Measurements from ENCODE around the gene SNX27.
A peak's percentile ranks its signal among the peaks of the same experiment; 100 is the strongest.

The SNX27 gene

DNA sequence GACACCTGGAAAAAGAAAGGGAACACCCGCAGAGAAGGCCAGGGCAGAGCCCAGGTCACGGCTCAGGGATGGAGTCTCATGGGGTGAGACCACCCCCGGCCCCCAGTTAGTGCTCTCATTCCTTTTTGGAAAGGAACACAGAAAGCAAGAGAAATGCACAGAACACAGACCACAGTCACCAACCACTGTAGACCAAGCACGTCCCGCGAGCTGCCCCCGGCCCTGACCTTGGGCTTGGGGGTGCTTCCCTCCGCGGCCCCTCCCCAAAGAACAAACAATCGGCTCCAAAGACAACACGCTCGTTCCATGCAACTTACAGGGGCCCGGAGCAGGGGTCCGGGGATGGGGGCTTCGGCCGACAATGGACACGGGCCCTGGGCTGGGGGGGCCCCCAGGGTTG, 92.0 kb downstream of the SNX27 start:
- no peak for DNase-seq (ENCODE audit: low read depth in 2 of 3, low spot score in 1 of 3)

DNA sequence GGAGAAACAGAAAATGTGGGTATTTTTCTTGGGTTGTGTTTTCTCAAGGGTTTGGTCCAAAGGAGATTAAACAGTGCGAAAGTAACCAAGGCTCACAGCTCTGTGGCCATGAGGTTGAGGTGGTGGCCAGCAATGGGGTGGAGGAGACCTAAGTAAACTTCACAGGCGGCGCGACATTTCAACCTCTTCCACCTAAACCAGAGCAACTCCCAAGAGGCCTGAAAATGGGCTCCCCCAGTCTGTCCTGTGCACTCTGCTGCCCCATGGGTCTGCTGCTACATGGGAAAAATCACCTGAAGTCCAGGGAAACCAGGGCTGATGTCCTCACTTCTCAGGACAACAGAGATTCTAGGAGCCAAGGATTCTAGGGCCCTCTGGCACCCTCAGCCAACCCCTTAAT, 92.4 kb downstream of the SNX27 start:
- no peak for DNase-seq (ENCODE audit: low read depth in 2 of 3, low spot score in 1 of 3)

DNA sequence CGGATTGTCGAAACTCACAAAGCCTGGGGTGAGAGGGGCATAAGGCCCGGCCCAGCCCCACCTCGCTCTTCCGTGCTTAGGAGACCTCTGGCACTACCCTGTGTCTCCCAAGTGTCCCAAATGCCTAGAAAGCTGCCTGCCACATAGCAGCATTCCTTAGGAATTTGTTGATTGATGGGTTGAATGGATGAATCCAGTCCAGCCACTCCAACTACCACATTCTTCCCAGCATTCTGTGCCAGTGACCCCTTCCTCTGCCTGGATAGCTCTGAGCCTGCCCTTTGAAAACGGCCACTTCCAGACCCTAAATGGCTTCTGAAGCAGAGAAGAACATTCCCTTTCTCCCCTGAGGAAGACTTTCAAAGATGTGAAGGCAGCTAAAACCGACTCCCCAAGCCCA, 93.3 kb downstream of the SNX27 start:
- no peak for DNase-seq (ENCODE audit: low read depth in 2 of 3, low spot score in 1 of 3)

DNA sequence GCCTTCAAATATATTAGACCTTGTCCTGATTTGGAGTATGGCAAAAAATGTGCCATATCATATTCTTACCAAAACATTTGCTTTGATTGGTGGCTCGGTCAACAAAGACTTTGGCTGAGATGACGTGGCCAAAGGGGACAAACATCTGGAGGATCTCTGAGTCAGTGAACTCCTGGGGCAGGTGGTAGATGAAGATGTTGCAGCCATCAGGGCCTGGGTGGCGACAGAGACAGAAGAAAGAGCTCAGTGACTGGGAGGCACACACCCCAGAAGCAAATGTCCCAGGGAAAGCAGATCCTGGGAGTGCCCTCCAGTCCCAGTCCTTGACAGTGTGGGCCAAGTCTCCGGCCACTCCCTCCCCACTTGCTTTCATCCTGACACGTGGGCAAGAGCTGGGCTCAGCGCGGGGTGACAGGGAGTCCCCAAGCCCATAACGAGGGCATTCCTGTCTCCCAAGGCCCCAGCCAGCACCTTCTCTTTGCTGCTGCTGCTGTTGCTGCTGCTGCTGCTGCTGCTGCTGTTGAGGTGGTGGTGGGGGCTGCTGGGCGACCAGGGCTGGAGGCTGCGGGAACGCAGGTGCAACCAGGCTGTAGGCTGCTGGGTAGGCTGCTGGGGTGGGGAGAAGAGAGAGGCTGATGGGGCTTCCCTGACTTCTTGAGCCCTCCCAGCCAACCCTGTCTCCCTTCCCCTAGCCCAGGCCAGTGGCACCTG, 94.1 kb downstream of the SNX27 start:
- DNase-seq (ENCODE audit: low read depth in 2 of 3, low spot score in 1 of 3): no peak

DNA sequence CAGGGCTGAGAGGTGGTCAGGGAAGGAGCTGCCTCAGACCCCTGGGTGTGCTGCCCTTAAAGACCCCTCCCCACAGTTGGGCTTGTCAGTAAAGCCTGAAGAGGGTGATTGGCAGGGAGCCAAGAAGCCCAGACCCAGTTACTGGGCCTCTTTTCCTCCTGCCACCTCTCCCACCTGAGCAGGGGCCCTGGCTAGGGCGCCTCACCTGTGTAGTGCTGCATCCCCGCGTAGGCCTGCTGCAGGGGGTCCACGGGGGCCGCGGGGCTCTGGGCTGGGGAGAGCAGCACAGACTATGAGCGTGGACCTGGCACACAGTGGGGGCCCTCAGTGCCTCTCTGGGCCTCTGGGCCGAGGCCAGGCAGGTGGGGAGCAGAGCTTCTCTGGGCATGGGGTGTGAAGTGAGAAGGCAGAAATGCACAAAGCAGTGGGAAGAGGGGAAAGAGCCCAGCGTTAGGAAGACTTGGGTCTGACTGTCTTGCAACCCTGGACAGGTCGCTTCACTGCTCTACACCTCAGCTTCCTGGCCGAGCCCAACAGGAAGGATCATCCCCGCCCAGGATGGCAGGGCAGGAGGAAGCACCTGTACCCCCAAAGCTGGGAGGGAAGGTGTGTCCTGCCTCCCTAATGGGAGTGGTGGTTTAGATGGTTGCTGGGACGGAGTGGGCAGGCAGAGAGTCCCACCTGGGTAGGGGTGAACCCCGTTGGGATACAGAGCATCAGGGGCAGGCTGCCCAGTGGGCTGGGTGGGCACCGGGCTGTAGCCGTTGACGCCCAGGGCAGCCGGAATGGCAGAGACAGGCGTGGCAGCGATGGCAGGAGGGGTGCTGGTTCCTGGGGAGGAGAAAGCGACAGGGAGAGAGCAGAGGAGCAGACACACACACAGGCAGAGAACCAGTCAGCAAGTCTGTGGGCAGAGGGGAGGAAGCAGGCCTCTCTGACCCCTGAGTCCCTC, 94.9 kb downstream of the SNX27 start:
- no peak for DNase-seq (ENCODE audit: low read depth in 2 of 3, low spot score in 1 of 3)

DNA sequence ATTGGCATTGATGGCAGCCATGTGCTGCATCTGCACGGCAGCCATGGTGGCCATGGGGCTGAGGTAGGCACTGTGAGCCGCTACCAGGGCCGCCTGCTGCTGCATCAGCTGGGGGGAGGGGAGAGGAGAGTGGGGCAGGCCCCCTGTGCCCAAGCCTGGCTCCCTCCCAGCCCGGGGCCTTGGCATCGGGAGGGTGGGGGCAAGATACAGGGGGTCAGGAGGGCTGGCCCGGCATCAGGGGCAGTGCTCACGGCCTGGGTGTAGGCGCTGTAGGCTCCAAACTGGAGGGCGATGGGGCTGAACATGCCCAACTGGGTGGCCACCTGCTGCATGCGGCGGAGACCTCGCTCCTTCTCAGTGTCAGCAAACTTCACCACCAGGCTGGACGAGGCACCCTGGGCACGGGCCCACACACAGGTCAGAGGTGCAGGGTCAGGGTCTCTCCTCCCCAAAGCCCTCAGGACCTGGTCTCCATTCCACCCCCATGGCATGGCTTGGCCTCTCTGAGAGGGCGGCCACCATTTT, 95.8 kb downstream of the SNX27 start:
- DNase-seq (ENCODE audit: low read depth in 2 of 3, low spot score in 1 of 3): no peak

DNA sequence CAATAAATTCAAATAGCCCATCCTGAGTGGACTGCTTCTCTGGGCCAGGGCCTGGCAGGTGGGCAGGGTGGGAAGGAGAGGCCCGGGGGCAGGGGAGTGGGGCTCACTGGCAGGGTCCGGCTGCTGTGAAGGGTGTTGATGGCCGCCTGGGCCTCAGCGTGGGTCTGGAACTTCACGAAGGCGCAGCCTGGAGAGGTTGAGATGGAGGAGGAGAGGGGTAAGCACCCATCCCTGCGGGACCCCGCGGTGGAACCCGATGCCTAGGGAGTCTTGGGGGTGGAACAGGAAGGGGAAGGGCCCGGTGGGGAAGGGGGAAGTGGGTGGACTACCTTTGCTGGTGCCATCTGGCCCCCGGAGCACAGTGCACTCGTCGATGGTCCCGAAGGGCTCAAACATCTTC, 97.0 kb downstream of the SNX27 start:
- no peak for DNase-seq (ENCODE audit: low read depth in 2 of 3, low spot score in 1 of 3)

DNA sequence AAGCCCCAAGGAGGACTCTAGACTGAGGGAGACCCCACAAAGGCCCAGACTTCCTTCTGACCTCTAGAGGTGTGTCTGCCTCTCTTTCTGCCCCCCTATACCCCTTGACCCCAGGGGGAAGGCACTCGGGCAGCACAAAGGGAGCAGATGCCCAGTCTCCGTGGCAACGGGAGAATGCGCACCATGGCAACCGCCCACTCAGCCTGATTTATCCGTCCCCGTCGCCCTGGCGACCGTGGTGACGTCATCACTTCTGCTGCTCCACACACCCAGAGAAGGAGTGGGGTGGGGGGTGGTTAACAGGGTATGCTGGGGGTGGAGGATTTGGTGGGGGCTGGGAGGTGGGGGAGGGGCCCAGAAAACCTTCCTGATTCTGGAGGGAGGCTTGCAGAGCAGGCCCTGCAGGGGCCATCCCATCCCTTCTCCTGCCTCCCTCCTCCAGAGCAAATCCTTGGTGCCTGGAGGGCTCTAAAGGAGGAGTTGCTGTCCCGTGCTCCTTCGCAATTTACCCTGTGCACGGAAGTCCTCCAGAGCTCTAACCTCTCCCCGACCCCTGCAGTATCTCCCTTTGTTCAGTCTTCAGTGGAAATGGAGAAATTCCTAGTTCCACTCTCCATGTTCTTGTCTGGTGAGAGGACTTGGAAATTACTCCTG, 98.5 kb downstream of the SNX27 start:
- peak; percentile 13 to 33 (median 18) for DNase-seq (ENCODE audit: low read depth in 2 of 3, low spot score in 1 of 3)

DNA sequence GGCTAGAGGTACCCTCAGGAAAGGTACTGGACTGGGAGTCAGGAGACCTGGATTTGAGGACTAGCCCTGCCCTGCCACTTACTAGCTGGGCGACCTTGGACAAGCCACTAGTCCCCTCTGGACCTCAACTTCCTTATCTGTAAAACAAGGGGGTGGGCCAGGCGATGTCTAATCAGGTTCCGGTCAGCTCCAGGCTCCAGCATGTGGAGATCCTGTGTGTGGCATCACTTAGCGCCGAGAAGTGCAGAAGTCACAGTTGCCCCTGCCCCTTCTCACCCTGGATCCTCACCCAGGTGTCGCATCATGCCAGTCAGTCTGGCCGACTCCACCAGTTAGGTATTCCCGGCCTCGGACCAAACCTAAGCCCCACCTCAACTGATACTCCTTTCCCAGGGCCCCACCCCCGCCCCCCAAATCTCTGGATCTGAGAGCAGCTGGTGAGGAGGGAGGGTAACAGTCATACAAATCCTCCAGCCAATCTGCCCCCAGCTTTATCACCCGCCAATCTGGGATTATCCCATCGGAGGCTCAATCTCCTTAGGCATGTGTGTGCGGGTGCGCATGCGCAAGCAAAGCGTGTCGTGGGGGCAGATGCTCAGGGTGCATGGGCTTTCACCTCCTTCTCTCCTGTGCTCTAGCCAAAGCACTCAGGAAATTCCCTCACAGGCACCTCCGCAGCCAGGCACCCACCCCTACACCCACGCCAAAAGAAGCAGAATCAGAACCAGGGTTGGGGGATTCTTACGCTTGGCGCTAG, 99.4 kb downstream of the SNX27 start:
- DNase-seq (ENCODE audit: low read depth in 2 of 3, low spot score in 1 of 3): no peak

DNA sequence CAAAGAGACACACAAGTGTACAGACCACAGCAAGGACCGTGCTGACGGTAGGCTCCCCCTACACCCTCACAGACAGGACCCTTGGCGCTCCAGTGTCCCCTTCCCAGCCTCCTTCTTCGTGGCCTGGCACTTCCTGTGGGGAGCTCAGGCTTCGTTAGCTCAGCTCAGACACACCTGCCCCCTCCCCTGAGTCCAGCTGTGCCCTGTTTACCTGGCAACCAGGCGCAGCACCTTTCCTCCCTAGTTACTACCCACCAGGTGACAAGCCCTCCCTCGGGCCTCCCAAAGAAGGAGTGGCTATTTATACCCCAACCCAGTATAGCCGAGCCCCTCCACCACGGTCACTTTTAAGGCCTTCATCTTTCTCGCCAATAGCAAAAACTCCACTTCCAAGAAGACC, 100.1 kb downstream of the SNX27 start:
- no peak for DNase-seq (ENCODE audit: low read depth in 2 of 3, low spot score in 1 of 3)

DNA sequence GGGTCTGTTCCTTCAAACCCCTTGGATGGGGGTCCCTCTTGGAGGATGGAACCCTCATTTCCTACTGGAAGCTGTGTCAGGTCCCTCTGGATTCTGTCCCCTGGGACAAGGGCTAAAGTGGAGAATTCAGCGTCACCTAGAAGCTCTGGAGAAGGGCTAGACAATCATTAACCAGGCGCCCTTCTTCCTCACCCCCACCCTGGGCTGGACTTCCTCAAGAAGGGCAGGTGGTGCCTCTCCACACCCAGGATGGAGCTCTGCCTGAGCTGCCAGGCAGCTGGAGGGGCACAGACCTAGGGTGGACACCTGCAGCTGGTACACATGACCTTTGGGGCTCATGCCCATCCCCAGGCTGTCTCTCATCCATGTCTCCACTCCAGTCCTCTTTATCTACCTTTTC, 101.2 kb downstream of the SNX27 start:
- DNase-seq (ENCODE audit: low read depth in 2 of 3, low spot score in 1 of 3): no peak

DNA sequence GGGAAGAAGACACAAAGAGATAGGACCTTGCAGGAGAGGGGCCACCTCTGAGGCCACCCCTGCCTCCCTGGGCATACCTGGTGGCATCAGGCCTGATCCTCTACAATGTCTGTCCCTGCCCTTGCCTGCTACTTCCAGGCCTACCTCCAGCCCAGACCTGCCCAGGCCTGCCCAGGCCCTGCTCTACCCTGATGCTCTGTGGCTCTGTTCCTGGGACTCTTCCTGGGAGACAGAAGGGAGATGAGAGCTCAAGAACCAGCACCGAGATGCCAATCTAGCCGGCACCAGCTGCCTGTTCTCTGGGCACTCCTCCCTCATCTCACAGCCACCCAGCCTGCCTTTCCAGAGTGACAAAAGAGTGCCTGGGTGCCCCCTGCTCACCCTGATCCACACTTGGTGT, 102.0 kb downstream of the SNX27 start:
- no peak for DNase-seq (ENCODE audit: low read depth in 2 of 3, low spot score in 1 of 3)

DNA sequence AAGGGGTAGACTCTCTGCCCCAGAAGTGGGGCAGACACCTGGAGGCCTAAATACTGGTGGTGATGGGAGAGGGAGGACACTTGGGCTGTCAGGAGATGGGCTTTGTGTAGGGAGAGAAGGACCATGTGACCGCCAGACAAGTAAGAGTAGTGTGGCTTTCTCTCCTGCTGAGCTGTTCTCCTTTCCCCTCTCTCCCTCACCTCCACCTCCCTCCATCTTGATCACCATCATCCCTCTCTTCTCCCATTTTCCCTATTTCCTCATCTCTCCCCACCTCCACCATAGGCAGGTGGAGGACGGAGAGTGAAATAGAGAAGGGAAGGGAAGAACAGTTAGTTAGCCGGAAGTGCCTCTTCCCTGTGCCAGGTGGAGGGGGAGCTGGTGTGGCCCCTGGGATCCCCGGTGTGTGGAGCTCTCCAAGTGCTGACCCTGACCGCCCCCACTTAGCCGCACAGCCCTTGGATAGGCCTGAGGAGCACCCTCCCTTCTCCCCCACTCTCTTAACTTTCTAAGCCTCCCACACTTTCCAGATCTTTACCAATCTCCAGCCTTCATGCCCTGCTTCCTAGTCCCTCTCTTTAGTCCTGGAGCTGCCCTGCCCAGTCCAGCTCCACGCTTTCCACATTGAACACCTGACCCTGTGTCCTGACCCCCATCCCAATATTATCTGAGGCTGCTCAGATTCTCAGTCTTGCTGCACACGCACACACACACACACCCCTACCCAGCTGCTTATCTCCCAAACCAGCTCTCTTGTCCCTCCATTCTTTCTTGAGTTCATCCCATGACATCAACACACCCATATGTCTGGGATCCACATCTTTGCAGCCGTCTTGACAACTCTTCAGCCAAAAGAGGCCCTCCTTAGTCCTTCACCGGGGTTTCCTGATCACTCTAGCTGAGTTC, 103.2 kb downstream of the SNX27 start:
- no peak for DNase-seq (ENCODE audit: low read depth in 2 of 3, low spot score in 1 of 3)

DNA sequence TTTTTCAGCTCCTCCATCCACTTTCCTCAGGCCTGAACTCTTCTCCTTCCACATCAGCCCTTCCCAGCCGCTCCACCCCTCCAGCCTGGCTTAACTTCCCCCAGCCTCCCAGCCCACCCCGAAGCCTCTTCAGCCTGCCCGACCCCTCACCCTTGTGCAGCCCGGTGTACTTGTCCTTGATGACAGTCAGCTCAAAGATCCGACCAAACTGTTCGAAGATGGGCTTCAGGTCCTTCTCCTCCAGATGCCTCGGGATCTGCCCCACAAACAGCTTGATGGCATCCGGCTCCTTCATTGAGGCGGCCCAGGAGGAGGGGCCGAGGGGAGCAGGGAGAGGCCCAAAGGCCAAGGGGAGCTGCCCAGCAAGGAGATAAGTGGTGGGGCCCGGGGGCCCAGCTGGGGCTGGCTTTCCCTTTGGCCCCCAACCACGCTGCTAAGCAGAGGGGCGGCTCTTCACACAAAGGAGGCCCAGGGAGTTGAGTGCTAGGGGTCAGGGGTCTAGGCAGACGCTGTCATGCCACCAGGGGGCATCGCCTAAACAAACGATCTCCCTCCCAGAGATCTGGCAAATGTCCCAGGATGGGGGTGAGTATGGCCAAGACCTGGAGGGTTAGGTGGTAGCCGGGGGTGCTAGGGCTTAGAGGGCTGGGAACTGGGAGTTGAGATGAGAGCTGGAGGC, 104.0 kb downstream of the SNX27 start:
- DNase-seq (ENCODE audit: low read depth in 2 of 3, low spot score in 1 of 3): no peak

DNA sequence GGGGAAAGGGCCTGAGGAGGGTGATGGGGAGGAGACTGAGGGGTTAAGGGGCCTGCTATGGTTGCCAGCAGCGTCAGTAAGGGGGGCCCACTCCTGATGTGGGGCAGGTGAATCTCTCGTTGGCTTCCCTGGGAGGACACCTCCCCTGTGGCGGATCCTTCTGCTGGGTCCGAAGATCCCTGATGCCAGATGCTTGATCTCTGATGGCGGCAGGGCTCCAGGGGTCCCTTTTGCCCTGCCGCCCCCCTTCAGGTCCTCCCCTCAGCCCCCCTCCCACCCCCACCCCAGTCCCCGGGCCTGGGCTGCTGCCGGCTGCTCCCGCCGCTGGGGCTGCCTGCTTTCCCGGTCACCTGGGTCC, 104.5 kb downstream of the SNX27 start:
- DNase-seq (ENCODE audit: low read depth in 2 of 3, low spot score in 1 of 3): no peak

DNA sequence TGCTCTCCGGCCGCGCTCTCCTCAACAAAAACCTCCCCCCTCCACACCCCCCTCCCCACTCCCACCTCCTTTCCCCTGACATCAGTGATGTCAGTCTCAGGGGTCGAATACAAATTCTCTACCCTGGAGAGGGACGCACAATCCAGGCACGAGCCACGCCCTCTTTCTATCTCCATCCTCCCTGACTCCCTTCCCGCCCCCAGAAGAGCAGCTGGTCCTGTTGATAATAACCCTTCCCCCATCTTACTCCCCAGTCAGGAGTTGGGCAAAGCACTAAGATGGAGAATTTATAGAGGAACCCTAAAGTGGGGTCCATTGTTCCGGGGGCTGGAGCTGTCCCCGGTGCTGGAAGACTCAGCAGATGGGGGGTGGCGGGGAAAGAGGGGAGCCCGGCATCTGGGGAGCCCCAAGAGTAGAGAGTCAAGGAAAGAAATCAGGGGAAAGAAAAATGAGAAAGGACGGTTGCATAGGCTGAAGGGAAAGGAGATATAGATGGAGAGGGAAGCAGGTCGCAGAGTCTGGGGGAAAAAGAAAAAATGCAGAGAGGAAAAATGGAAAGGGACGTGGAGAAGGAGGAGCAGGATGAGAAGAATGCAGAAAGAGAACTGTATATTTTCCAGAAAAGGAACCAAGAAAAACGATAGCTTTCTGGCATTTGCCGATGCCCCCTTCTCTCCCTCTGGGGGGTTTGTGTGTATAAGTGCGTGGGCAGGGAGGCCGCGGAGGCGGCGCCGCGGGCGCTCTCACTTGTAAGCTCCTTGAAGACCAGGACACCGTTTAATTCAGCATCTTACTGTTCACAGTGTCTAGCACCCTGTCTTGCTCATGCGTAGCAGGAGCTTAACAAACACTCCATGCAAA, 105.2 kb downstream of the SNX27 start, which contains the start of gene CELF3:
TSS of gene CELF3 (minus strand) at position 33 of the 861 bp plus-strand sequence. CDS start 783 bp downstream, outside the sequence.
- no peak for DNase-seq (ENCODE audit: low read depth in 2 of 3, low spot score in 1 of 3)

DNA sequence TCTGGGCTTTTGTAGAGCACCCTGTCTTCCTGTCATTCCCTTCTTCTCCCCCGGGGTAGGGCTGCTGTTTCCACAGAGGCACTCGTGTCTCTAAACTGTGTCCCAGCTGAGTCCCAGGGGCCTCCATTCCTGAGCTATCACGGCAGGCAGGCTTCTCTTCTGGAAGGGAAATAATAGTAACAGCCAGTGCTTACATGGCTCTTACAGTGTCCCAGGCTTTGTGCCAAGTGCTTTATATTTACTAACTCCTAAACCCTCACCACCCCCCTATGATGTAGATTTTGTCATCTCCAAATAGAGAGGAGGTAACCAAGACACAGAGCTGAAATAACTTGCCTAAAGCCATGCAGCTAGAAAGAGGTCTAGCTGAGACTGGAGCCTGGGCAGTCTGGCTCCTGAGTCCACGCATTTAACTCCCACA, 106.2 kb downstream of the SNX27 start:
- no peak for DNase-seq (ENCODE audit: low read depth in 2 of 3, low spot score in 1 of 3)

DNA sequence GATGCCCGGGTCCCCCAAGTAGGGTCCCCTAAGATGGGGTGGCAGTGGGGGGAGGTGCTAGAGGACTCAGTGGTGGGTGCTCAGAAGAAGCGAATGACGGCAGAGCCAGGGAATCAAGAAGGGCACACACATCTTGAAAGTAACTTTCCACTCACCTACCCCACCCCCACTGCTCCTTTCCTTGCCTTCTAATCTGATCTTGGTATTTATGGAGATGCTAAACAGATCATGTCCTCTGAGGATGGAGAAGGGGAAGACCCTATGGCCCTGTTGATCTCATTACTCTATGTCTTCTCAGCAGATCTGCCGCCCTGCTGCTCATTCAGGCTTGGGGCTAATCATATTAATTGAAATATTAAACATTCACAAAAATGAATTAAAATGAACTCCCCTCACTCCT, 106.8 kb downstream of the SNX27 start:
- no peak for DNase-seq (ENCODE audit: low read depth in 2 of 3, low spot score in 1 of 3)

All from stimulated activated CD4-positive, alpha-beta T cell treated with anti-CD3 and anti-CD28 coated beads, Interleukin-12 subunit alpha, Interleukin-12 subunit beta, amount 100 ng/mL, for 48 hours (primary cell).